A549 (cell line): ENCODE measurements around the gene OTUB2. TPM values are rescaled to one million over a fixed set of nuclear protein-coding genes. Genes with fewer than 3 reads are reported as not detected.

Source experiments
- ATAC-seq, 2 experiments: fragments of 200-7000 bp in 1 of 2; fragments of >200 bp in 1 of 2; cut with Nextera tagmentation in 1 of 2; cut with Tn5 transposase in 1 of 2; 3 replicates each; pipeline versions ENCODE4 v1.8.0 to v1.9.1; 2018 to 2020; ENCODE audit warnings: mild to moderate bottlenecking in 1 of 2, moderate library complexity in 1 of 2
- CTCF ChIA-PET: fragments of 300-600 bp; sonication (Branson Sonifier 250); formaldehyde crosslinking; extraction: SDS; loops from one replicate; lab custom pipeline; 2021; ENCODE audit warnings: antibody characterized with exemption, inconsistent platforms; lab: Yijun Ruan, JAX
- POLR2A ChIA-PET: fragments of 350-600 bp; formaldehyde crosslinking; extraction: SDS; loops from one replicate; lab custom pipeline; 2021; ENCODE audit warnings: antibody characterized with exemption, inconsistent platforms; lab: Yijun Ruan, JAX
- DNase-seq, 2 experiments: peaks; one replicate each; pipeline versions ENCODE4 v3.0.0 to v3.0.0-alpha.2; 2011 to 2016; ENCODE audit warnings: low read depth in 1 of 2, low spot score in 1 of 2
- FAIRE-seq: peaks from 2 replicates; lab custom pipeline; 2011; peaks lifted over from hg19 to GRCh38; lab: Jason Lieb, UNC
- H3K27ac ChIP-seq, 2 experiments: fragments of >200 bp; sonication (Bioruptor Twin); formaldehyde crosslinking; 3 replicates each; pipeline ENCODE4 v1.5.1; 2016 to 2017
- H3K4me1 ChIP-seq: fragments of >200 bp; sonication (Bioruptor Twin); formaldehyde crosslinking; 3 replicates; pipeline ENCODE4 v1.6.1; 2016
- H3K4me2 ChIP-seq: fragments of >200 bp; sonication (Bioruptor Twin); formaldehyde crosslinking; 3 replicates; pipeline ENCODE4 v1.6.1; 2016
- H3K4me3 ChIP-seq: fragments of >200 bp; sonication (Bioruptor Twin); formaldehyde crosslinking; 3 replicates; pipeline ENCODE4 v1.5.1; 2016
- H3K9me3 ChIP-seq: fragments of >200 bp; sonication (Bioruptor Twin); formaldehyde crosslinking; 3 replicates; pipeline ENCODE4 v1.6.1; 2016
- CBX2 ChIP-seq: fragments of 200-600 bp; sonication (generic); IDR thresholded peaks from 2 replicates; pipeline ENCODE4 v1.6.1; 2016; ENCODE audit warnings: low read depth, mild to moderate bottlenecking, borderline replicate concordance
- CBX8 ChIP-seq: fragments of 200-600 bp; sonication (generic); IDR thresholded peaks from 2 replicates; pipeline ENCODE4 v1.6.1; 2016
- CHD2 ChIP-seq: fragments of 150-350 bp; IDR thresholded peaks from 2 replicates; pipeline ENCODE4 v1.6.1; 2014; ENCODE audit warnings: low read length; ENCODE audit not compliant: partially characterized antibody
- CHD4 ChIP-seq: fragments of 200-600 bp; sonication (generic); IDR thresholded peaks from 2 replicates; pipeline ENCODE4 v1.6.1; 2016; ENCODE audit warnings: antibody characterized with exemption, mild to moderate bottlenecking, borderline replicate concordance
- EP300 ChIP-seq, 2 experiments: fragments of >200 bp; sonication (Bioruptor Twin); formaldehyde crosslinking; IDR thresholded peaks; 2 replicates in 1 of 2; 3 replicates in 1 of 2; pipeline ENCODE4 v1.6.1; 2016 to 2017
- ESRRA ChIP-seq: fragments of 150-350 bp; IDR thresholded peaks from 2 replicates; pipeline ENCODE4 v1.6.1; 2014; ENCODE audit warnings: mild to moderate bottlenecking, low read length, borderline replicate concordance
- FOSL2 ChIP-seq, 2 experiments: fragments of 450-650 bp in 1 of 2; fragments of >200 bp in 1 of 2; sonication (Bioruptor Twin) in 1 of 2; formaldehyde crosslinking; IDR thresholded peaks; 2 replicates each; pipeline versions ENCODE4 v1.5.0 to v1.6.1; 2016 to 2020; ENCODE audit warnings: mild to moderate bottlenecking in 1 of 2, moderate library complexity in 1 of 2
- HOXA7 ChIP-seq: fragments of 250-450 bp; sonication (Bioruptor Pico); IDR thresholded peaks from 2 replicates; pipeline ENCODE4 v1.5.0; 2020; ENCODE audit warnings: mild to moderate bottlenecking, moderate library complexity
- JUN ChIP-seq, 2 experiments: fragments of >200 bp; sonication (Bioruptor Twin); formaldehyde crosslinking; IDR thresholded peaks; 2 replicates in 1 of 2; 3 replicates in 1 of 2; pipeline ENCODE4 v1.6.1; 2016 to 2017
- KDM1A ChIP-seq: fragments of 200-600 bp; sonication (generic); IDR thresholded peaks from 2 replicates; pipeline ENCODE4 v1.6.1; 2016; ENCODE audit warnings: low read depth, mild to moderate bottlenecking
- KDM5A ChIP-seq: fragments of 200-600 bp; sonication (generic); IDR thresholded peaks from 2 replicates; pipeline ENCODE4 v1.6.1; 2016; ENCODE audit warnings: antibody characterized with exemption, mild to moderate bottlenecking
- NFE2L2 ChIP-seq: fragments of 150-350 bp; conservative IDR thresholded peaks from 2 replicates; pipeline ENCODE4 v1.6.1; 2014; ENCODE audit warnings: low read length
- POLR2A ChIP-seq: IDR thresholded peaks from 2 replicates; pipeline ENCODE4 v1.6.1; 2012; ENCODE audit warnings: mild to moderate bottlenecking, low read length
- RAD21 ChIP-seq, 2 experiments: fragments of >200 bp in 1 of 2; sonication (Bioruptor Twin) in 1 of 2; formaldehyde crosslinking in 1 of 2; IDR thresholded peaks in 1 of 2; conservative IDR thresholded peaks in 1 of 2; 2 replicates in 1 of 2; 3 replicates in 1 of 2; pipeline ENCODE4 v1.6.1; 2012 to 2018; ENCODE audit warnings: inconsistent platforms in 1 of 2
- SMC3 ChIP-seq: fragments of >200 bp; sonication (Bioruptor Twin); formaldehyde crosslinking; IDR thresholded peaks from 3 replicates; pipeline ENCODE4 v1.6.1; 2018; ENCODE audit warnings: inconsistent platforms
- ZFP36 ChIP-seq: fragments of 450-650 bp; IDR thresholded peaks from 2 replicates; pipeline ENCODE4 v1.6.1; 2014; ENCODE audit warnings: borderline replicate concordance; ENCODE audit not compliant: partially characterized antibody
- WGBS: methylation state at CpG from one replicate; pipeline ENCODE4 v1.1.6; 2017; ENCODE audit errors: missing lambda C conversion rate; 5-methylcytosine and 5-hydroxymethylcytosine counted together
- polyA plus RNA-seq, 4 experiments: library from polyadenylated mRNA; depleted of rRNA in 3 of 4; stranded (reverse); fragments of >200 nt; fragmentation: RNase III in 1 of 4; extraction: RNeasy Plus Mini Kit Qiagen cat#74134 plus additional on column Dnase treatment in 1 of 4; gene quantifications; 2 replicates in 3 of 4; 3 replicates in 1 of 4; pipeline ENCODE4 v1.2.3, GENCODE V29; 2011 to 2017
- TF ChIP-seq, protein P1 (sequence below): fragments of 450-650 bp; IDR thresholded peaks from 2 replicates; pipeline ENCODE4 v1.6.1; 2014; ENCODE audit warnings: antibody characterized with exemption
- TF ChIP-seq, protein P2 (sequence below): IDR thresholded peaks from 2 replicates; pipeline ENCODE4 v1.6.1; 2012; ENCODE audit warnings: low read depth, borderline replicate concordance
- TF ChIP-seq, protein P3 (sequence below): IDR thresholded peaks from 2 replicates; pipeline ENCODE4 v1.6.1; 2012

Gene OTUB2
- polyA plus RNA-seq, 2 of the 4 experiments (the other 2 are of a cell fraction), result 1.2 to 2.5 TPM

DNA sequence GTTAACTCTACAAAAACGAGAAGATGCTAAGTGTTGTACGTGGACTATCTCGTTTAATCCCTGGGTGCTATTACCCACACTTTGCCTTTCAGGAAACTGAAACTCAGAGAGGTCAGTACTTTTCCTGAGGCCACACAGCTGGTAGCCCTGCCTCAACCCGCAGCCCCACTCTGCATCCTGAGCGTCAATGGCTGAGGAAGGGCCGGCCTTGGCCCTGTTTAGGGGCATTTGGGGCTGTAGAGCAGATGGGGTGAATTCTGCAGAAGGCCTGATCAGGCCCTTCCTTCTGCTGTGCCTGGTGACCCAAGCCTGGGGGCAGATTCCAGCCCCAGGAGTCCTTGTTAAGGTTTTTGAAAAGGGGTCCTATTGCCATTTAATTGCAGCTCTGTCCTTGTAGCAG, 32.8 kb upstream of the OTUB2 start:
- CTCF ChIA-PET, result interaction anchor here (0.9 to 5.1 kb wide), 7 partner anchors 9 to 139 kb away, joined by 3 to 52 read pairs (median 9); no protein-coding TSS in a partner anchor
- Histone ChIP-seq H3K4me1 (peaks cover 12% of the 10 kb centered on the region; the same call in 2 of the 3 replicates), H3K27ac (peak overlapping the region in 1 of 2 experiments; percentile 19; a peak in 1 of 6 replicates), H3K4me3 (no peak overlapping the region), H3K9me3 (no peaks in the 10 kb centered on the region), H3K4me2 (no peak overlapping the region)
- no peak for FAIRE-seq
- WGBS, result 63% methylated on average over 6 of the region's 6 CpGs
- no peak for DNase-seq
- no peak for TF ChIP-seq KDM5A
- TF ChIP-seq KDM1A, result no peak
- TF ChIP-seq, protein P1, sequence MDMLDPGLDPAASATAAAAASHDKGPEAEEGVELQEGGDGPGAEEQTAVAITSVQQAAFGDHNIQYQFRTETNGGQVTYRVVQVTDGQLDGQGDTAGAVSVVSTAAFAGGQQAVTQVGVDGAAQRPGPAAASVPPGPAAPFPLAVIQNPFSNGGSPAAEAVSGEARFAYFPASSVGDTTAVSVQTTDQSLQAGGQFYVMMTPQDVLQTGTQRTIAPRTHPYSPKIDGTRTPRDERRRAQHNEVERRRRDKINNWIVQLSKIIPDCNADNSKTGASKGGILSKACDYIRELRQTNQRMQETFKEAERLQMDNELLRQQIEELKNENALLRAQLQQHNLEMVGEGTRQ, result no peak
- TF ChIP-seq, protein P2, sequence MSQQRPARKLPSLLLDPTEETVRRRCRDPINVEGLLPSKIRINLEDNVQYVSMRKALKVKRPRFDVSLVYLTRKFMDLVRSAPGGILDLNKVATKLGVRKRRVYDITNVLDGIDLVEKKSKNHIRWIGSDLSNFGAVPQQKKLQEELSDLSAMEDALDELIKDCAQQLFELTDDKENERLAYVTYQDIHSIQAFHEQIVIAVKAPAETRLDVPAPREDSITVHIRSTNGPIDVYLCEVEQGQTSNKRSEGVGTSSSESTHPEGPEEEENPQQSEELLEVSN, result no peak
- TF ChIP-seq ESRRA, result no peak
- POLR2A ChIA-PET, result no interaction called here
- ATAC-seq, result no peak

DNA sequence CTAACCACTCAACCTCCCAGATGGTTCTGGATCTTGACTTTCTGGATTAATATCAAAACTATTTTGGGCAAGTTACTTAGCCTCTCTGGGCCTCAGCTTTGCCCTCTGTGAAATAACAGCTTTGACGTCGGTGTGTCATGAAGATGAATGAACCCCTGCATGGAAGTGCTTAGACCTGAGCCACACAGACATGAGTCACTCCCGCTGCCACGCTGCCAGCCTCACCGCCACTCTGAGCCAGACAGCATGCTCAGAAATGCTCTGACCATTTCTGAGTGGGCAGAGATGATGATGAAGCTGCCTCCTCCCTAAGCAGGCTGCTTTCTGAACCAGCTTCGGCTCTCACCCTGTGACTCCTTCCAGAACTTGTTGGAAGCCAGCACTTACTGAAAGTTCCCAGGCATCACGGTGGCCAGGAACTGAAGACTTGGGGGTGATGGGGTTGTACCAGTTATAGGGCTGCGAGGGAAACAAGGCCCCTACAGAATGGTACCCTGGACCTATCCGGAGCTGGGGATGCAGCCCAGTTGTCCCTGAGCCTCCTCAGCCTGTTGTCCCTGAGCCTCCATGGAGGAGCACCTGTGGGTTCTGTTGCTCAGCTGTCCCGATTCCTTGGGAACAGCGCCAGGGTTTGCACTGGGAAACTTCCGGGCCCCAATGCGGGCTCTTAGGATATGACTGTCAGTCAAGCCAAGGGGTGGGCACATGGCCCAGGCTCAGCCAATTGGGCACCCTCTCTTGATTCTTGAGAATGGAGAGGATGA, 31.0 kb upstream of the OTUB2 start:
- DNase-seq (peak; percentile 53 to 56), FAIRE-seq (no peak), ATAC-seq (peak; percentile 63 to 80)
- CTCF ChIA-PET, result interaction anchor here (0.5 to 12.5 kb wide), 7 partner anchors 11 to 824 kb away, joined by 3 to 400 read pairs (median 3); no protein-coding TSS in a partner anchor
- Histone ChIP-seq H3K4me1 (peaks cover 12% of the 10 kb centered on the region; the same call in 2 of the 3 replicates), H3K9me3 (no peaks in the 10 kb centered on the region), H3K4me2 (peak overlapping the region; percentile 27), H3K27ac (peak overlapping the region in 1 of 2 experiments; percentile 75; a peak in 4 of 6 replicates), H3K4me3 (no peak overlapping the region)
- TF ChIP-seq, protein P3, sequence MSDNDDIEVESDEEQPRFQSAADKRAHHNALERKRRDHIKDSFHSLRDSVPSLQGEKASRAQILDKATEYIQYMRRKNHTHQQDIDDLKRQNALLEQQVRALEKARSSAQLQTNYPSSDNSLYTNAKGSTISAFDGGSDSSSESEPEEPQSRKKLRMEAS, result peak; percentile 51; the same call in 1 of the 2 replicates
- TF ChIP-seq, protein P1, result peak; percentile 20; the same call in 1 of the 2 replicates
- TF ChIP-seq JUN (IDR thresholded peaks at IDR 0.05), result no peak
- TF ChIP-seq FOSL2 (IDR thresholded peaks at IDR 0.05), result 0 out of 2 replicates have a peak, but pooled peaks have one; percentile 5
- peak; percentile 32; the same call in 1 of the 2 replicates for TF ChIP-seq FOSL2 (CRISPR knock-in tag; IDR thresholded peaks at IDR 0.05)
- WGBS, result 44% methylated on average over 13 of the region's 13 CpGs
- POLR2A ChIA-PET, result no interaction called here

DNA sequence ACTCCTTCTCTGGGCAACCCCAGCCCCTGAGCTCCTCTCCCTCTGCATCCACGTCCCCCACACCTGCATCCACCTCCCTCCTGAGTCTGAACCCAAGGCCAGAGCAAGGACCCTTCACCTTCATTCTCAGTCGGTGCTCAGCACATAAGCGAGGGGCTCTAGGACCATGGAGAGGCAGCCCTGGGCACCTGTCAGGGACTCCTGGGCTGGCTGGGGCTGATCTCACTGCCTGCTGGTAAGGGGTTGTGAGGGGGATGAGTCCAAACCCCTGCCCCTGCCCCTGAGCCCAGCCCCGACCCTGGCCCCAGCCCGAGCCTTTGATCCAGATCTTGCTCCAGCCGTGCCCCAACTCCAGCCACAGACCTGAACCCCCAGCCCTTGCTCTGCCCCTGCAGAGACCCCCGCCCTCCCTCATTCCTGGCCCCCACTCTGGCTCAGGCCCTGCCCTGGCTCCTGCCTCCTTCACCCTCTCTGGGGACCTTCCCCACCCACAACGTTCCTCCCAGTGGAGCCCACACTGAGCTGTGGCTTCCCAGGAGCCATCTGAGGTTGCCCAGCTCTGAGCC, 29.9 kb upstream of the OTUB2 start:
- TF ChIP-seq POLR2A (no peak), CBX2 (no peak), NFE2L2 (no peak), CHD2 (no peak), HOXA7 (CRISPR knock-in tag) (no peak), CBX8 (no peak), EP300 (IDR thresholded peaks at IDR 0.05) (no peak), RAD21 (conservative IDR thresholded peaks at IDR 0.05 in 1 of 2, IDR thresholded peaks at IDR 0.05 in 1 of 2) (no peak), SMC3 (no peak), ZFP36 (no peak), JUN (IDR thresholded peaks at IDR 0.05) (no peak), CHD4 (no peak)
- CTCF ChIA-PET, result interaction anchor here (0.9 to 12.5 kb wide), 6 partner anchors 12 to 52 kb away, joined by 3 to 400 read pairs (median 4); no protein-coding TSS in a partner anchor

More for the DNA sequence above, 29.9 kb upstream of the OTUB2 start:
- peak overlapping the region in 1 of 2 experiments; percentile 75; a peak in 2 of 6 replicates for H3K27ac ChIP-seq
- POLR2A ChIA-PET, result no interaction called here
- no peaks in the 10 kb centered on the region for H3K9me3 ChIP-seq
- DNase-seq, result no peak
- 76% methylated on average over 5 of the region's 8 CpGs for WGBS
- no peak overlapping the region for H3K4me3 ChIP-seq
- no peak for ATAC-seq
- FAIRE-seq, result no peak
- no peak overlapping the region for H3K4me2 ChIP-seq
- peaks cover 12% of the 10 kb centered on the region; the same call in 2 of the 3 replicates for H3K4me1 ChIP-seq
